B cell (primary cell): ENCODE data around the gene DFFB.

Experiments used
- EZH2 ChIP-seq: IDR thresholded peaks from 2 replicates; pipeline ENCODE4 v1.6.1; 2012; ENCODE audit warnings: borderline replicate concordance, low read depth, mild to moderate bottlenecking, moderate library complexity, low read length; ENCODE audit not compliant: insufficient read depth, poor library complexity, severe bottlenecking
- TF ChIP-seq, protein P1 (sequence below): fragments of 200-600 bp; IDR thresholded peaks from one replicate; pipeline ENCODE4 v1.8.0; 2022; ENCODE audit warnings: antibody characterized with exemption, mild to moderate bottlenecking

DNA sequence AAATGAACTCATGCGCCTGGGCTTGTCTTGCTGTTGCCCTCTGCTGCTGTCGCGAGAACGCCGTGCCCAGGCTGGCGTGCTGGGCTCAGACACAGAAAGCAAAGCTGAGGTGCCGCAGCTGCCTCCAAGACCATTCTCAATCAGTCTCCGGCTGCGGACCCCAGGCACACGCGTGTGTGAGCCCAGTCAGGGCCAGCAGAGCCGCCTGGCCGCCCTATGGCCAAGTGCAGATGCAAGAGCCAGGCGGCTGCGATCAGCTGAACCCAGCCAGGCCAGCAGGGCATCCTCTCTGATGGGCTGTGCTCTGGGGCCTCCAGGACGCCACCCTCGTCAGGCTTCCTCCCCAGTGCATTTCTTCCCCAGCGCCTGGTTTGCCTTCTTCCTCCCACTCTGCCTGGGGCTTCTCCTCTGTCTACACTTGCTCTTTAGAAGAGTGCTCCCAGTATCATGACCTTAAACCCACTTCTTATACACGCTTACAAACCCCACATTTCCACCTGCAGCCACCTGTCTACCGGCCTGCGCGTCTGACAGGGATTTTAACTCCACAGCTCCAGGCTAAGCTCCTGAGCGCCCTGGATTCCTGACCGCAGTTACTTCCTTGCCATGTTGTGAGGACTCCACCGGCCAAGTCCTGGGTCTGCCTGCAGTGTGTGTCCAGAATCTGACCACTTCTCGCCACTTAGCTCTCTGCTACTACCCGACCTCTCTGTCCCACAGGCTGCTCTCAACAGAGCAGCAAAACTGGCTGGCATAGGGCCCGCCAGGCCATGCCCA, 39.3 kb upstream of the DFFB start:
- no peak for TF ChIP-seq EZH2
- TF ChIP-seq, protein P1, sequence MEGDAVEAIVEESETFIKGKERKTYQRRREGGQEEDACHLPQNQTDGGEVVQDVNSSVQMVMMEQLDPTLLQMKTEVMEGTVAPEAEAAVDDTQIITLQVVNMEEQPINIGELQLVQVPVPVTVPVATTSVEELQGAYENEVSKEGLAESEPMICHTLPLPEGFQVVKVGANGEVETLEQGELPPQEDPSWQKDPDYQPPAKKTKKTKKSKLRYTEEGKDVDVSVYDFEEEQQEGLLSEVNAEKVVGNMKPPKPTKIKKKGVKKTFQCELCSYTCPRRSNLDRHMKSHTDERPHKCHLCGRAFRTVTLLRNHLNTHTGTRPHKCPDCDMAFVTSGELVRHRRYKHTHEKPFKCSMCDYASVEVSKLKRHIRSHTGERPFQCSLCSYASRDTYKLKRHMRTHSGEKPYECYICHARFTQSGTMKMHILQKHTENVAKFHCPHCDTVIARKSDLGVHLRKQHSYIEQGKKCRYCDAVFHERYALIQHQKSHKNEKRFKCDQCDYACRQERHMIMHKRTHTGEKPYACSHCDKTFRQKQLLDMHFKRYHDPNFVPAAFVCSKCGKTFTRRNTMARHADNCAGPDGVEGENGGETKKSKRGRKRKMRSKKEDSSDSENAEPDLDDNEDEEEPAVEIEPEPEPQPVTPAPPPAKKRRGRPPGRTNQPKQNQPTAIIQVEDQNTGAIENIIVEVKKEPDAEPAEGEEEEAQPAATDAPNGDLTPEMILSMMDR, result no peak
